Measurements from ENCODE around the gene MSMO1. TPM values are rescaled to one million over a fixed set of nuclear protein-coding genes. Genes with fewer than 3 reads are reported as not detected.

Gene MSMO1
- total and polyA plus RNA-seq, 2 donors (not counting 3 experiments of a cell fraction or from before 2014, with no cell fraction given), result 74.3 to 109 TPM

GRCh38 chr4:165319030-165319429 lies 8.4 kb upstream of the MSMO1 start:
- H2AFZ ChIP-seq (ENCODE audit: low read depth, low read length), result no peak overlapping the region
- H3K4me1 ChIP-seq (ENCODE audit: control insufficient read depth, extremely low read depth, insufficient read depth, low read length), result no peaks in the 10 kb centered on the region
- H3K27ac ChIP-seq (ENCODE audit: insufficient read depth, low read depth, low read length), result no peak overlapping the region
- no peaks in the 10 kb centered on the region for H3K9me3 ChIP-seq (replicated peaks; ENCODE audit: control insufficient read depth, insufficient read depth, low read length)
- no peak overlapping the region for H3K4me3 ChIP-seq (replicated peaks in 1 of 3; ENCODE audit: insufficient read depth in 1 of 3, low read depth in 1 of 3, low read length in 3 of 3)
- CTCF ChIA-PET, result no interaction called here
- no peaks in the 10 kb centered on the region for H3K9me1 ChIP-seq (replicated peaks; ENCODE audit: control insufficient read depth, extremely low read depth, insufficient read depth, low read length)
- no peak overlapping the region for H3K4me2 ChIP-seq (ENCODE audit: insufficient read depth, low read length)
- H3K36me3 ChIP-seq (ENCODE audit: control insufficient read depth in 2 of 2, extremely low read depth in 1 of 2, insufficient read depth in 2 of 2, low read length in 2 of 2), result no peaks in the 10 kb centered on the region
- H3K27me3 ChIP-seq (ENCODE audit: control insufficient read depth in 2 of 2, insufficient read depth in 2 of 2, low read length in 2 of 2), result no peaks in the 10 kb centered on the region
- DNase-seq (ENCODE audit: low read depth, low spot score), result no peak
- intact Hi-C loops (cut with micrococcal nuclease), result no loop called here
- dilution Hi-C loops (cut with MboI; ENCODE audit: extremely low pct_ligation_motif_present, low sequenced_read_pairs), result no loop called here
- no peaks in the 10 kb centered on the region for H4K20me1 ChIP-seq (replicated peaks; ENCODE audit: control insufficient read depth, extremely low read depth, insufficient read depth, low read length)
- H3K9ac ChIP-seq (replicated peaks; ENCODE audit: extremely low read depth, insufficient read depth, low read length), result no peak overlapping the region
- POLR2A ChIA-PET, result no interaction called here
- no TSS peak for BruUV-seq (replicated peaks)
- no peak for TF ChIP-seq JUN (IDR thresholded peaks at IDR 0.05; ENCODE audit: borderline replicate concordance, insufficient read depth, insufficient read length, low read depth)
- TF ChIP-seq MYC (IDR thresholded peaks at IDR 0.05; ENCODE audit: low read depth, low read length), result no peak
- no peak for TF ChIP-seq CTCF (IDR thresholded peaks at IDR 0.05; ENCODE audit: extremely low read depth in 1 of 2, insufficient read depth in 1 of 2, low read depth in 1 of 2, low read length in 2 of 2)
- no peak for TF ChIP-seq POLR2A (IDR thresholded peaks at IDR 0.05; ENCODE audit: low read depth, low read length)
- no peak for TF ChIP-seq POLR2AphosphoS5 (IDR thresholded peaks at IDR 0.05; ENCODE audit: insufficient read depth, low read depth, low read length)
- TF ChIP-seq, protein P1, sequence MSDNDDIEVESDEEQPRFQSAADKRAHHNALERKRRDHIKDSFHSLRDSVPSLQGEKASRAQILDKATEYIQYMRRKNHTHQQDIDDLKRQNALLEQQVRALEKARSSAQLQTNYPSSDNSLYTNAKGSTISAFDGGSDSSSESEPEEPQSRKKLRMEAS (IDR thresholded peaks at IDR 0.05; ENCODE audit: insufficient read depth, insufficient read length), result no peak
- TF ChIP-seq FOS (IDR thresholded peaks at IDR 0.05; ENCODE audit: borderline replicate concordance, insufficient read depth, low read length), result no peak
- TF ChIP-seq GATA2 (IDR thresholded peaks at IDR 0.05; ENCODE audit: insufficient read depth, insufficient read length, low read depth, low read length), result no peak
- FAIRE-seq, result no peak
- H3K79me2 ChIP-seq (ENCODE audit: control insufficient read depth, insufficient read depth, low read length), result no peaks in the 10 kb centered on the region

Measured in endothelial cell of umbilical vein (primary cell).